Stimulated activated memory B cell treated with anti-CD40 and anti-IgM and Interleukin-4, amounts not matched to agents 10 μg/mL and 1 μg/mL and 100 μg/mL, for 72 hours (primary cell): ENCODE results near the gene SELENOP.

Experiments used
- ATAC-seq: fragments of 150-1000 bp; cut with Tn5 transposase; 2 replicates; pipeline ENCODE4 v1.10.0; 2021
- H3K27ac Mint-ChIP-seq: one replicate; pipeline ENCODE4 v1.8.0; 2022; ENCODE audit warnings: mild to moderate bottlenecking, mixed read lengths
- H3K27me3 Mint-ChIP-seq: one replicate; pipeline ENCODE4 v1.8.0; 2022; ENCODE audit warnings: mixed read lengths
- H3K36me3 Mint-ChIP-seq: one replicate; pipeline ENCODE4 v1.8.0; 2022; ENCODE audit warnings: mixed read lengths
- H3K4me1 Mint-ChIP-seq: one replicate; pipeline ENCODE4 v1.8.0; 2022; ENCODE audit warnings: mixed read lengths
- H3K4me3 Mint-ChIP-seq: one replicate; pipeline ENCODE4 v1.8.0; 2022; ENCODE audit warnings: mild to moderate bottlenecking, moderate library complexity, mixed read lengths
- H3K9me3 Mint-ChIP-seq: one replicate; pipeline ENCODE4 v1.8.0; 2022; ENCODE audit warnings: mixed read lengths

The SELENOP gene

DNA sequence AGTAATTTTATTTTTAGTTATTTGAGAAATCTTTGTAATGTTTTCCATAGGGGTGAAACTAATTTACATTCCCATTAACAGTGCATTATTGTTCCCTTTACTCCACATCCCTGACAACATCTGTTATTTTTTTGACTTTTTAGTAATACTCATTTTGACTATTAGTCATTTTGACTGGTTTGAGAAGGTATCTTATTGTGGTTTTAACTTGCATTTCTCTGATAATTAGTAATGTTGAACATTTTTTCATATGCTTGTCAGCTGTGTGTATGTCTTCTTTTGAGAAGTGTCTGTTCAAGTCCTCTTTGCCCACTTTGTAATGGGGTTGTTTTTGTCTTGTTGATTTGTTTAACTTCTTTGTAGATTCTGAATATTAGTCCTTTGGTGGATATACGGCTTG, 27.6 kb downstream of the SELENOP start:
- no peak for ATAC-seq
- H3K9me3 Mint-ChIP-seq = peaks cover 24% of the 10 kb centered on the region
- H3K27ac Mint-ChIP-seq = no peak overlapping the region
- H3K4me3 Mint-ChIP-seq = no peak overlapping the region
- H3K4me1 Mint-ChIP-seq = no peaks in the 10 kb centered on the region
- H3K27me3 Mint-ChIP-seq = no peaks in the 10 kb centered on the region
- H3K36me3 Mint-ChIP-seq = peaks cover 45% of the 10 kb centered on the region

DNA sequence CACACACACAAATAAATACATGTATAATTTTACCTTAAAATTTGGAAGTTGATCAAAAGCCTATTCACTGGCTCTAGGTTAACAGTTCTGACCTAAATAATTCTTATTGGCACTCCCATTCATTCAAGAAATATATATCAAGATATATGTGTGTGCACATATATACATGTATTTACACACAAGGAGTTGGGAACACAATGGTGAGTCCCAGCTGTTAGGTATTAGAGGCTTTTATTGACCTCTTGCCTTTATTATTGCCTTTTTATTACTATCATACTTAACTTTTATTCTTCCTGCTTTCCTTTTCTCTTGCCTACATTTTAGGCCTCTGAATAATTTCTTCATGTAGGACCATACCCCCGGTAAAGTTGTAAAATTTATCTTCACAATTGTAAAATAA, 30.1 kb downstream of the SELENOP start:
- H3K27me3 Mint-ChIP-seq = no peaks in the 10 kb centered on the region
- no peak overlapping the region for H3K27ac Mint-ChIP-seq
- peaks cover 24% of the 10 kb centered on the region for H3K36me3 Mint-ChIP-seq
- no peak overlapping the region for H3K4me3 Mint-ChIP-seq
- H3K4me1 Mint-ChIP-seq = no peaks in the 10 kb centered on the region
- peaks cover 13% of the 10 kb centered on the region for H3K9me3 Mint-ChIP-seq
- no peak for ATAC-seq

DNA sequence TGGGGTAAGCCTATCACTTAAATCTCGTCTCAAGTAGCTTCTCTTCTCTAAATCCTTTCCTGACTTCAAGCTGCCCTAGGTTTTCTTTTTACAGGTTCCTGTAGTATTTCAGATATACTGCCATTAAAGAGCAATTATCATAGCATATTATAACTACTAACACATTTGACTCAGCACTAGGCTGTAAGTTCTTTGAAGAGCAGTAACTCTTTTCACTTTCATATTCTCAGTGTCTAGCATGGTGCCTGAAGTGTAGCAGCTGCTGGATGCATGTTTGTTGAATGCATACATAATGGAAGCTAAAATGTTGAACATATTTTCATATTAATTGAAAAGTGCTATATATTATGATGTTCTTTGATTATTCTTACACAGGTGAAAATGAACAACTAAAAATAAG, 32.6 kb downstream of the SELENOP start:
- Mint-ChIP-seq H3K4me1 (no peaks in the 10 kb centered on the region), H3K27ac (no peak overlapping the region), H3K27me3 (no peaks in the 10 kb centered on the region), H3K36me3 (no peaks in the 10 kb centered on the region), H3K4me3 (no peak overlapping the region), H3K9me3 (no peaks in the 10 kb centered on the region)
- no peak for ATAC-seq

DNA sequence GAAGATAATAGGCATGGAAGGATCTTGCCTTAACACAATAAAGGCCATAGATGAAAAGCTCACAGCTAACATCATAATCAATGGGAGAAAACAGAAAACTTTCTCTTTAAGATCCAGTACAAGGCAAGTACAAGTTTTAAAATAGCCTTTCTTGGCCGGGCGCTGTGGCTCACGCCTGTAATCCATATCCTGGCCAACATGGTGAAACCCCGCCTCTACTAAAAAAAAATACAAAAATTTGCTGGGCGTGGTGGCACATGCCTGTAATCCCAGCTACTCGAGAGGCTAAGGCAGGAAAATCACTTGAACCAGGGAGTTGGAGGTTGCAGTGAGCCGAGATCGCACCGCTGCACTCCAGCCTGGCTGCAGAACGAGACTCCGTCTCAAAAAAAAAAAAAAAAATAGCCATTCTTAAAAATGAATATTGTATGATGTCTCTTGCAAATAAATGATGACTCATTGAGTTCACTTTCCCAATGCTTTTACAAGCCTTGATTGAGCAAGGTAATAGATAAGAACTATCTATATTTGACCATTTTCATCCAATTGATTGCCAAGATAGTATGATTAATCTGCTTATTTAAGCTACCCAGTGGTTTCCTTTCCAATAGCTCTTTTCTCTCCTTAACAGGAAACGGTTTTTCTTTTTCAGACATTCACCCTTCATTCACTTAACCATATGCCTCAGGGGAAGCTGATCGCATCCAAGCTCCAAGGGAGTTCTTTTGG, 39.3 kb downstream of the SELENOP start:
- no peak overlapping the region for H3K27ac Mint-ChIP-seq
- no peak overlapping the region for H3K4me3 Mint-ChIP-seq
- no peak for ATAC-seq
- peaks cover 3% of the 10 kb centered on the region for H3K9me3 Mint-ChIP-seq
- no peaks in the 10 kb centered on the region for H3K4me1 Mint-ChIP-seq
- peaks cover 21% of the 10 kb centered on the region for H3K27me3 Mint-ChIP-seq
- peaks cover 7% of the 10 kb centered on the region for H3K36me3 Mint-ChIP-seq

DNA sequence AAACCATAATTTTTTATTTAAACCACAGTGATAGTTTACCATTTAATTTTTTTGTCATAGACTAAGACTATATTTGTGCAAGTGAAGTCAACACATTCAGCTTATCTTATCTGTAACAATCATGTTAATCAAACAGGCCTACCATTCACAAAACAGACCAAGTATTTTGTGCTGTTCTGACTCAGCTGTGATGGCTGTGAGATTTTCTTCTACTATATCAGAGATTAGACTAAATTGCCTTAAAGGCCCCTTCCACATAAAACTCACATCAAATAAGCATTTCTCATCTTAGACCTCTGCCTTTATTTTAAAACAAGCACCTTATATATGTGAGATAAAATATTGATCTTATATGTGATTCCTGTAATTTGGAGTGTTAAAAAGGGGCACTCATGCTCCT, 41.7 kb downstream of the SELENOP start:
- peaks cover 7% of the 10 kb centered on the region for H3K36me3 Mint-ChIP-seq
- ATAC-seq = no peak
- peaks cover 3% of the 10 kb centered on the region for H3K9me3 Mint-ChIP-seq
- H3K27me3 Mint-ChIP-seq = peaks cover 21% of the 10 kb centered on the region
- no peak overlapping the region for H3K4me3 Mint-ChIP-seq
- no peaks in the 10 kb centered on the region for H3K4me1 Mint-ChIP-seq
- no peak overlapping the region for H3K27ac Mint-ChIP-seq

DNA sequence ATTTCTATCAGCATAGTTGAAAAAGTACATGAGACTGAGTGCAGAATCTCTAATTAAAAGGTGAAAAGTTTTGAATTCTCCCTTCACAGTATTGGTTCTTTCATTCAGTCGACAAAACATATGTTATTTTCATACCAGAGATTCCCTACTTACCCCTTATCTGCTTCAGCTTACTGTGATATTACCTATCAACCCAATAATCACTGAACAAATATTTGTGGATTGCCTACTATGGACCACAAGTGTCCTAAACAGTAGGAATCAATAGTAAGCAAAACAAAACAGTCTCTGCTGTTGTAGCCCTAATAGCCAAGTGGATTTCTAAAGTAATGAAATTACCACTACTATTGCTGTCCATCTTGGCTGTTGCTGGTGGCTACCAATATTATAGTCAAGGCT, 43.6 kb downstream of the SELENOP start:
- H3K27me3 Mint-ChIP-seq = peaks cover 21% of the 10 kb centered on the region
- ATAC-seq = no peak
- no peak overlapping the region for H3K4me3 Mint-ChIP-seq
- H3K4me1 Mint-ChIP-seq = no peaks in the 10 kb centered on the region
- peaks cover 12% of the 10 kb centered on the region for H3K36me3 Mint-ChIP-seq
- no peak overlapping the region for H3K27ac Mint-ChIP-seq
- H3K9me3 Mint-ChIP-seq = peaks cover 3% of the 10 kb centered on the region

DNA sequence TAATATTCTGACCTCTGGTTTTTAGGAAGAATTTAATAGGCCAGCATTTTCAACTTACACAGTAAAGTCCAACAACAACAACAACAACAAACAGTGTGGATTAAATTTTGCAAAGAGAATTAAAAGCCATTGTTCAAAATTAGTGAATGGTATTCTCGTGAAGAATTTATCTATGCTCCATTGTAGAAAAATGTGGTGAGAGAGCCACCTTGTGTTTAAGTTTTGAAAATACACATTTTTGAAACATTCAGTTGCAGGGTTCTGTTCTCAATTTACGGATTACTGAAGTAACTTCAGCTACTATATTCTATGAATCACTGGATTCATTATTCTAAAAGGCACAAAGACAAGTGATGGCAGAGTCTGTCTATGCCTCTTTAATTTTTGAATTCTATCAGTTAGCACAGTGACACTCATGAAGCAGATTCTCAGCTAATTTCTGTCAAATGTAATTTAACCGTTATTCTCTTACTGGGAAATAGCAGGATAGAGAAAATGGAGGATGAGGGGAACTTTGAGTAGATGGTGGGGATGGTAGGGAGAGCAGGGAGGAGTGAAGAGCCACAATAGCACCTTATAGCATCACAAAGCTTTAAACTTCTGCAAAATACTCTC, 44.1 kb downstream of the SELENOP start:
- no peak for ATAC-seq
- H3K36me3 Mint-ChIP-seq = peaks cover 12% of the 10 kb centered on the region
- no peak overlapping the region for H3K27ac Mint-ChIP-seq

DNA sequence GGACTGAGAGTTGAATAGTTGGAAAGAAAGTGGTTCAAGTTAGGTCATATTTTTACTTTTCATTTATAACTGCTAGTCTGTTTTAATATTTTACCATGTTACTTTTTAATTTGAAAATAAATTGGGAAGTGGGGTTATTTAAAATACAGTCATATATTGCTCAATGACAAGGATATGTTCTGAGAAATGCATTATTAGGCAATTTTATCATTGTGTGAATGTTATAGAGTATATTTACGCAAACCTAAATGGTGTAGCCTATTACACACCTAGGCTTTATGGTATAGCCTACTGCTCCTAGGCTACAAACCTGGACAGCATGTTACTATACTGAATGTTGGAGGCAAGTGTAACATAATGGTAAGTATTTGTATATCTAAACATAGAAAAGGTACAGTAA, 49.9 kb downstream of the SELENOP start:
- Mint-ChIP-seq H3K4me1 (peaks cover 10% of the 10 kb centered on the region), H3K4me3 (no peak overlapping the region), H3K27me3 (peaks cover 18% of the 10 kb centered on the region), H3K9me3 (no peaks in the 10 kb centered on the region), H3K36me3 (peaks cover 6% of the 10 kb centered on the region), H3K27ac (no peak overlapping the region)
- no peak for ATAC-seq

More for the DNA sequence above, 44.1 kb downstream of the SELENOP start:
- H3K4me1 Mint-ChIP-seq = no peaks in the 10 kb centered on the region
- peaks cover 3% of the 10 kb centered on the region for H3K9me3 Mint-ChIP-seq
- H3K4me3 Mint-ChIP-seq = no peak overlapping the region
- H3K27me3 Mint-ChIP-seq = peaks cover 21% of the 10 kb centered on the region

DNA sequence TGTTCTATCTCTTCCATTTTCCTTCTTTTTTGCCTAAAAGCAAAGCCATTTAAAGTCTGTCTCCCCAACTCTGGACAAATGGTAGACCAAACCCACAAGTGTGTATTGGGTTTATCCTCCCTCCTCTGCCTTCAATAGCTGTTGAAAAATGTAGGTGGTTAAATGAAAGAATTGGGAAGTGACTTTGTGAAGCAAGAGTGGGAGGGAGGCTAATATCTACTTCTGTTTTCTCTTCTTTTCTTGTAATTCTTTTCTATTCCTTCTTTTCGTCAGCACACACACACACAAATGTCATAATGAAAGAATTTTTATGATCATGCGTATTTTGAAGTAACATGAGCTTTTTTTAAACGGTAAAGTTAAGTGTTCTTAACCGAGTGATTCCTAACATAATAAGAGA, 51.3 kb downstream of the SELENOP start:
- peaks cover 14% of the 10 kb centered on the region for H3K4me1 Mint-ChIP-seq
- no peak for ATAC-seq
- H3K36me3 Mint-ChIP-seq = peaks cover 6% of the 10 kb centered on the region
- H3K9me3 Mint-ChIP-seq = no peaks in the 10 kb centered on the region
- H3K27me3 Mint-ChIP-seq = peaks cover 25% of the 10 kb centered on the region
- no peak overlapping the region for H3K27ac Mint-ChIP-seq
- no peak overlapping the region for H3K4me3 Mint-ChIP-seq

DNA sequence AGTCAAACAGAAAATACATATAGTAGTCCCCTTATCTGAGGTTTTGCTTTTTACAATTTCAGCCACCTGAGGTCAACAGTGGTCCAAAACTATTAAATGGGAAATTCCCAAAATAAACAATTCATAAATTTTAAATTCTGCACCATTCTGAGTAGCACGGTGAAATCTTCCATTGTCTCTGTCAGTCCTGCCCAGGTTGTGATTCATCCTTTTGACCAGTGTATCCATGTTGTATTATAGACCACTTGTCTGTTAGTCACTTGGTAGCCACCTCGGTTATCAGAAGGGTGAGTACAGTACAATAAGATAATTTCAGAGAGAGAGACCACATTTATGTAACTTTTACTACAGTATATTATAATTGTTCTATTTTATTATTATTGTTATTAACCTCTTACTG, 52.2 kb downstream of the SELENOP start:
- Mint-ChIP-seq H3K9me3 (no peaks in the 10 kb centered on the region), H3K4me3 (no peak overlapping the region), H3K36me3 (peaks cover under 1% of the 10 kb centered on the region), H3K4me1 (peaks cover 14% of the 10 kb centered on the region), H3K27me3 (peaks cover 25% of the 10 kb centered on the region), H3K27ac (no peak overlapping the region)
- ATAC-seq = no peak

DNA sequence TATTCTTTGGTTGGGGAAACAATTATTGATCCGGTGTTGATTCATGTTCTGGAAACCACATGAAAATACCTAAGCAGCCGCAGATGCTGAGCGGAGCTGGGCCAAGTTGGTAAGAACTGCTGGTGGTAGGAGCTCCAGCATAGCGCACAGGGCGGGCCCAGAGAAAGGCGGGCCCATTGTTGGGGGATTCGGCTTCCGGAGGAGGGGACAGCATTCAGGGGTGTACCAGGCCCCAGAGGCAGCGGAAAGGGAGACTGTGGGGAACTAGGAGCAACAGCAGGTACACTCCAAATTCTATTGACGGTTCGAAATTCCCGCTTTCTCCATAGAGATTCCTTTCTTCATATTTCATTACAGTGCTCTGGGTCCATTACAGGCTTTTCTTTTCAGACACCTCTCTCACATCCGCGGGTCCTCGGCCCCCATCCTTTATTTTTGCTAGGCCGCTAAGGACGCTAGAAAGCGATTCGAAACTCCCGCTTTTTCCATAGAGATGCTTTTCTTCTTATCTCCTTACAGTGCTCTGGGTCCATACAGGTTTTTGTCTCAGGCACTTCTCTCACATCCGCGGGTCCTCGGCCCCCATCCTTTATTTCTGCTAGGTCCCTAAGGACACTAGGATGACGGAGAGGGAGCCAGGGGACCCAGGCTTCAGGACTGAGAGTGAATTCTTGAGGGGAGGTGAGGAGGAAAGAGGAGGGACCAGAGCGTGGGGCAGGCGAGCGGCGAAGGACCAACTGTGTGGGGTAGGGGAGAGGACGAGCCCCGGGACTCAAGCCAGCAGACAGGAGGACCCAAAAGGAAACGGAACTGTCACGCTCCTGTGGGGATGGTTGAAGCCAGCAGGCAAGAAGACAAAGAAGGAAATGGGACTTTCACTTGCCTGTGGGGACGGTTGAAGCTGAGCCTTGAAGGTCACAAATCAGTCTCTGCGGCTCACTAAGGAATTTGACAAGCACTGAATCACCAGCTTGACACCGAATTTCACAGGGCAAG, 54.8 kb downstream of the SELENOP start, which contains the start of gene CCDC152:
Gene CCDC152 (plus strand): TSS at position 213 of the 996 bp plus-strand sequence. CDS start 2,304 bp downstream, outside the sequence.
- Mint-ChIP-seq H3K4me1 (peaks cover 14% of the 10 kb centered on the region), H3K27me3 (peaks cover 25% of the 10 kb centered on the region), H3K27ac (peak within 1 kb of the TSS; percentile 38), H3K36me3 (no peaks in the 10 kb centered on the region), H3K9me3 (no peaks in the 10 kb centered on the region), H3K4me3 (peak within 1 kb of the TSS; percentile 81)
- ATAC-seq = peak; percentile 86

DNA sequence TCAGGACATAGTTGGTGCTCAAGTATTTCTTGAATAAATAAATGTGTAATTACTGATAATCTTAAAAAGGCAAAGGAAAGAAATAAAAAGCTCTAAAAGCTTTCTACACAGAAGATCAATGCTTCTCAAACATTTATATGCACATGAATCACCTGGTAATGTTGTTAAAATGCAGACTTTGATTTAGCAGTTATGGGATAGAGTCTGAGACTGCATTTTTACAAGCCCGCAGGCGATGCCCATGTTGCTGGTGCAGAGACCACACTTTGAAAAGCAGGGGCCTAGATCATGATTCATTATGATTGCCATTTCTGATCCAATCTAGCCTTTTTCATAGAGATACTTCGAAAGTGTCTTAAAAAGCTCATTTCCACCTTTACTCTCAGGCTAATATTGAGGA, 58.6 kb downstream of the SELENOP start:
- Mint-ChIP-seq H3K4me1 (peaks cover 14% of the 10 kb centered on the region), H3K27ac (no peak overlapping the region), H3K9me3 (no peaks in the 10 kb centered on the region), H3K36me3 (no peaks in the 10 kb centered on the region), H3K27me3 (peaks cover 15% of the 10 kb centered on the region), H3K4me3 (no peak overlapping the region)
- no peak for ATAC-seq

DNA sequence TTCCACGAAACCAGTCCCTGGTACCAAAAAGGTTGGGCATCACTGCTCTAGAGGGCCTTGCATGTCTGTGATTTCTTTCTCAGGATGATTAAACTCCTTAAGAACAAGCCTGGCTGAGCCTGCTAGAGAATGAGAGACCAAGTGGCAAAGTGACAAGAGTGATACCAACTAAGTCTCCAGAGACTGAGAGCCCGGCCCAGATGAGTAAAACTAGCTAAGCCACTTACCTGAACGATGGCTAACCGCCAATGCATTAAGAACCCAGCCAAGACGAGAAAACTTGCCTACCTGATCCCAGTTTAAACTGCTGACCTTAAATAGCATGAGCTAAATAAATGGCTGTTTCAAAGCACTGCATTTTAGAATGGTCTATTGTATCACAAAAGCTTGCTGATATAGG, 60.6 kb downstream of the SELENOP start:
- Mint-ChIP-seq H3K27me3 (no peaks in the 10 kb centered on the region), H3K27ac (no peak overlapping the region), H3K4me3 (no peak overlapping the region), H3K36me3 (no peaks in the 10 kb centered on the region), H3K9me3 (no peaks in the 10 kb centered on the region), H3K4me1 (no peaks in the 10 kb centered on the region)
- no peak for ATAC-seq

DNA sequence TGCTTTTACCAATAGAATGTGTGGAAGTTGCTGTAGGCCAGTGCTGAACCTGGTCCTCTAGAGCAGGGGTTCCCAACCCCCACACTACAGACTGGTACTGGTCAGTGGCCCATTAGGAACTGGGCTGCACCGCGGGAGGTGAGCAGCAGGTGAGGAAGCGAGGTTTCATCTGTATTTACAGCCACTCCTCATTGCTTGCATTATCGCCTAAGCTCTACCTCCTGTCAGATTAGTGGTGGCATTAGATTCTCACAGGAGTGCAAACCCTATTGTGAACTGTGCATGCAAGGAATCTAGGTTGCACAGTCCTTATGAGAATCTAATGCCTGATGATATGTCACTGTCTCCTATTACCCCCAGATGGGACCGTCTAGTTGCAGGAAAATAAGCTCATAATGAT, 61.2 kb downstream of the SELENOP start:
- Mint-ChIP-seq H3K9me3 (no peaks in the 10 kb centered on the region), H3K27me3 (no peaks in the 10 kb centered on the region), H3K27ac (no peak overlapping the region), H3K4me1 (no peaks in the 10 kb centered on the region), H3K4me3 (no peak overlapping the region), H3K36me3 (no peaks in the 10 kb centered on the region)
- no peak for ATAC-seq
